Esophagus muscularis mucosa (tissue), 4 donors: ENCODE results near the gene SLC37A4.

Experiments
- EP300 ChIP-seq: sonication (generic); formaldehyde crosslinking; IDR thresholded peaks from one replicate; pipeline ENCODE4 v1.6.1; 2017; ENCODE audit warnings: antibody characterized with exemption
- POLR2A ChIP-seq: fragments of 450-650 bp; IDR thresholded peaks from one replicate; pipeline ENCODE4 v1.6.1; 2017; ENCODE audit warnings: antibody characterized with exemption, moderate library complexity, mild to moderate bottlenecking, low read depth
- POLR2AphosphoS5 ChIP-seq, 2 donors: sonication (generic); formaldehyde crosslinking; IDR thresholded peaks; one replicate each; pipeline ENCODE4 v1.6.1; 2017; ENCODE audit warnings: antibody characterized with exemption in 2 of 2
- TF ChIP-seq, protein P1 (sequence below), 3 experiments: fragments of 200-600 bp in 2 of 3; fragments of 450-650 bp in 1 of 3; sonication (generic) in 2 of 3; IDR thresholded peaks; one replicate each; pipeline ENCODE4 v1.5.1; 2017 to 2019; ENCODE audit warnings: antibody characterized with exemption in 3 of 3, mild to moderate bottlenecking in 2 of 3, moderate library complexity in 1 of 3

- TF ChIP-seq, protein P1, sequence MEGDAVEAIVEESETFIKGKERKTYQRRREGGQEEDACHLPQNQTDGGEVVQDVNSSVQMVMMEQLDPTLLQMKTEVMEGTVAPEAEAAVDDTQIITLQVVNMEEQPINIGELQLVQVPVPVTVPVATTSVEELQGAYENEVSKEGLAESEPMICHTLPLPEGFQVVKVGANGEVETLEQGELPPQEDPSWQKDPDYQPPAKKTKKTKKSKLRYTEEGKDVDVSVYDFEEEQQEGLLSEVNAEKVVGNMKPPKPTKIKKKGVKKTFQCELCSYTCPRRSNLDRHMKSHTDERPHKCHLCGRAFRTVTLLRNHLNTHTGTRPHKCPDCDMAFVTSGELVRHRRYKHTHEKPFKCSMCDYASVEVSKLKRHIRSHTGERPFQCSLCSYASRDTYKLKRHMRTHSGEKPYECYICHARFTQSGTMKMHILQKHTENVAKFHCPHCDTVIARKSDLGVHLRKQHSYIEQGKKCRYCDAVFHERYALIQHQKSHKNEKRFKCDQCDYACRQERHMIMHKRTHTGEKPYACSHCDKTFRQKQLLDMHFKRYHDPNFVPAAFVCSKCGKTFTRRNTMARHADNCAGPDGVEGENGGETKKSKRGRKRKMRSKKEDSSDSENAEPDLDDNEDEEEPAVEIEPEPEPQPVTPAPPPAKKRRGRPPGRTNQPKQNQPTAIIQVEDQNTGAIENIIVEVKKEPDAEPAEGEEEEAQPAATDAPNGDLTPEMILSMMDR (IDR thresholded peaks at IDR 0.05) = no peak
- TF ChIP-seq POLR2A = no peak
- TF ChIP-seq EP300 = no peak
- TF ChIP-seq POLR2AphosphoS5 (IDR thresholded peaks at IDR 0.05) = no peak
These were observed 9.0 kb downstream of the SLC37A4 start for GRCh38 chr11:119021631-119022030.
